Measurements from ENCODE around the gene NOTUM.

DNA sequence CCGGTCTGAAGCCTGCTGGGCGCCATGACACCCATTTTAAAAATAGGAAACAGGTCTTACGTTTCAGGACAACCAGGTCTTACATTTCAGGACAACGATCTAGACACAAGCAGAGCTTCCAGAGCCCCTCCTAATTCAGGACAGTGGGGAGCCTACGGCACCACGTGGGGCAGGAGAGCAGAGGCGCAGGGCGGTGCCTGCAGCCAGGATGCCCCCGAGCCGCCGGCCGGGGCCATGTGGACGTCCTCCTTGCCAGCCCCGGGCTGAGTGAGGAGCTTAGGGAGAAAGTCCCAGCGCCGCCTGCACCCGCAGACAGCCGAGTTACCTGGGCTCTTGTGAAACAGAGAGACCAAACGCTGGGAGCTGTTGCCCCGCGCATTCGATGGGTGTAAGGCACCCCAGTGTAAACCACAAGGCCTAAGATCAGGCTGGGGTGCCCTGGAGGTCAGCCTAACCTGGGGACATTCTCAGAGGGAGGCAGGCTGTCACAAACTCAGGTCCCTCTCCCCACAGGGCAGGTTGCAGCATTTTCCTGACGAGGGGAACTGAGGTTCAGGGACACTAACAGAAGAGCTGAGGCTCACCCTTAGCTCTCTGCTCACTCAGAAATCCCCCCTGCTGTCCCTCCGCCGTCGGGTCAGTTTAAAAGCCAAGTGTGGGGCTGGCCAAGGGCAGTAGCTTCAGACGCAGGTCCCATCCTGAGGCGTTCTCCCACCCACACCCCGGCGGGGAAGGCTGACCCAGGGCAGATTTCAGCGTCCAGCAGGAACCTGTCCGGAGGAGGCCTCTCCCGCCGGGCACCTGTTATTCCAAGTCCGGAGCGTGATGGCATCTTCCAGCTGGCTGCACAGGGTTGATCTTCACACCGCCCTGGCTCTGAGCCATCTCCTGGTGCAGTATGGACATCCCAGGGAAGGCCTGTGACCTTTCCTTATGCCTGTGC is 1.8 kb upstream of the NOTUM start:
- TF ChIP-seq, protein P1, sequence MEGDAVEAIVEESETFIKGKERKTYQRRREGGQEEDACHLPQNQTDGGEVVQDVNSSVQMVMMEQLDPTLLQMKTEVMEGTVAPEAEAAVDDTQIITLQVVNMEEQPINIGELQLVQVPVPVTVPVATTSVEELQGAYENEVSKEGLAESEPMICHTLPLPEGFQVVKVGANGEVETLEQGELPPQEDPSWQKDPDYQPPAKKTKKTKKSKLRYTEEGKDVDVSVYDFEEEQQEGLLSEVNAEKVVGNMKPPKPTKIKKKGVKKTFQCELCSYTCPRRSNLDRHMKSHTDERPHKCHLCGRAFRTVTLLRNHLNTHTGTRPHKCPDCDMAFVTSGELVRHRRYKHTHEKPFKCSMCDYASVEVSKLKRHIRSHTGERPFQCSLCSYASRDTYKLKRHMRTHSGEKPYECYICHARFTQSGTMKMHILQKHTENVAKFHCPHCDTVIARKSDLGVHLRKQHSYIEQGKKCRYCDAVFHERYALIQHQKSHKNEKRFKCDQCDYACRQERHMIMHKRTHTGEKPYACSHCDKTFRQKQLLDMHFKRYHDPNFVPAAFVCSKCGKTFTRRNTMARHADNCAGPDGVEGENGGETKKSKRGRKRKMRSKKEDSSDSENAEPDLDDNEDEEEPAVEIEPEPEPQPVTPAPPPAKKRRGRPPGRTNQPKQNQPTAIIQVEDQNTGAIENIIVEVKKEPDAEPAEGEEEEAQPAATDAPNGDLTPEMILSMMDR (conservative IDR thresholded peaks at IDR 0.05; ENCODE audit: low read depth, low read length), result no peak
- TF ChIP-seq EZH2 (IDR thresholded peaks at IDR 0.05; ENCODE audit: borderline replicate concordance, low read depth, low read length, poor library complexity, severe bottlenecking), result peak; percentile 10

All from A673 (cell line).